GM23338 (cell line): ENCODE data around the gene LTN1.

Experiments used
- CREB1 ChIP-seq: fragments of 250-450 bp; sonication (Bioruptor Pico); IDR thresholded peaks from 2 replicates; pipeline ENCODE4 v1.5.0; 2020; ENCODE audit warnings: low read depth, mild to moderate bottlenecking, moderate library complexity
- CTCF ChIP-seq, 2 experiments: fragments of 200-600 bp in 1 of 2; sonication (generic) in 1 of 2; conservative IDR thresholded peaks; 2 replicates each; pipeline versions ENCODE4 v1.5.1 to v1.6.1; 2016 to 2017; ENCODE audit warnings: antibody characterized with exemption in 2 of 2, low read depth in 2 of 2, mild to moderate bottlenecking in 2 of 2, moderate library complexity in 1 of 2
- EZH2 ChIP-seq: fragments of 200-600 bp; sonication (generic); IDR thresholded peaks from one replicate; pipeline ENCODE4 v1.8.0; 2017; ENCODE audit warnings: antibody characterized with exemption, mild to moderate bottlenecking, low read depth; ENCODE audit not compliant: unreplicated experiment
- POLR2AphosphoS5 ChIP-seq: IDR thresholded peaks from 2 replicates; pipeline ENCODE4 v1.6.1; 2016; ENCODE audit warnings: antibody characterized with exemption, low read depth
- REST ChIP-seq: IDR thresholded peaks from one replicate; pipeline ENCODE4 v1.6.1; 2018; ENCODE audit warnings: antibody characterized with exemption; ENCODE audit not compliant: unreplicated experiment
- ZNF462 ChIP-seq: fragments of 250-450 bp; sonication (Bioruptor Pico); IDR thresholded peaks from 2 replicates; pipeline ENCODE4 v1.5.0; 2020; ENCODE audit warnings: mild to moderate bottlenecking, moderate library complexity

GRCh38 chr21:28937737-28938136 lies 54.9 kb downstream of the LTN1 start:
- TF ChIP-seq EZH2: no peak
- TF ChIP-seq CTCF (conservative IDR thresholded peaks at IDR 0.05; ENCODE audit: low read depth in 2 of 2): no peak
- no peak for TF ChIP-seq POLR2AphosphoS5
- no peak for TF ChIP-seq CREB1 (CRISPR knock-in tag)
- no peak for TF ChIP-seq REST
- TF ChIP-seq ZNF462: no peak
